NT2/D1 (cell line): ENCODE results near the gene MAPK12.

Experiments
- DNase-seq: peaks from one replicate; pipeline ENCODE4 v3.0.0-alpha.2; 2011; ENCODE audit warnings: low read depth, low spot score
- H3K27me3 ChIP-seq: 2 replicates; pipeline ENCODE4 v1.6.0; 2011; ENCODE audit warnings: mild to moderate bottlenecking; ENCODE audit not compliant: insufficient read length, insufficient read depth
- H3K36me3 ChIP-seq: 2 replicates; pipeline ENCODE4 v1.6.1; 2011; ENCODE audit warnings: mild to moderate bottlenecking, low read length, mixed read lengths; ENCODE audit not compliant: insufficient read depth, insufficient read length
- H3K4me1 ChIP-seq: 2 replicates; pipeline ENCODE4 v1.5.1; 2011; ENCODE audit not compliant: insufficient read depth, insufficient read length
- H3K4me3 ChIP-seq: 2 replicates; pipeline ENCODE4 v1.5.1; 2011; ENCODE audit warnings: low read depth; ENCODE audit not compliant: insufficient read length
- H3K9ac ChIP-seq: 2 replicates; pipeline ENCODE4 v1.6.0; 2011; ENCODE audit warnings: low read depth; ENCODE audit not compliant: insufficient read length
- H3K9me3 ChIP-seq: 2 replicates; pipeline ENCODE4 v1.5.1; 2011; ENCODE audit warnings: mild to moderate bottlenecking, low read length; ENCODE audit not compliant: insufficient read depth
- SUZ12 ChIP-seq: IDR thresholded peaks from 2 replicates; pipeline ENCODE4 v1.6.1; 2011; ENCODE audit not compliant: insufficient read length, insufficient read depth; ENCODE audit errors: extremely low read depth
- YY1 ChIP-seq: IDR thresholded peaks from 2 replicates; pipeline ENCODE4 v1.6.1; 2011; ENCODE audit not compliant: insufficient read length, insufficient read depth
- ZNF274 ChIP-seq: IDR thresholded peaks from 2 replicates; pipeline ENCODE4 v1.6.1; 2011; ENCODE audit warnings: mild to moderate bottlenecking, low read depth, low read length

Gene MAPK12

DNA sequence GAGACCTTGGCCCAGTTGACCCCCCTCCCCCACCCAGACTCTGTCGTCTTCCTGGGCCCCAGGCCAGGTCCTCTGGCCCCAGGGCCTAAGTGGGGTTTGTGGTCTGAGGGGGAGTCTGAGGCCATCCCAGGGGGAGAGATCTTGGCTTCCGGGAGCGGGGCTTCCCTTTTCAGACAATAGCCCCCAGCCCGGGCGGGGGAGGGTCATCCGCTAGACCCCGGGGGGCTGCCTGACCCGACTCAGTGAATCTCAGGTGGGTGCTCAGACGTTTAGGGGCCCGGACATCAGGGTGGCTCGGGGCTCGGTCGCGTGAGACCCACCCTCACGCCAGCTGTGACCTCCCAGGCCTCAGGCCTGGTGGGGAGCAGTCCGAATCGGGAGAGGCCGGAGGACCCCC lies 8.1 kb upstream of the MAPK12 start:
- Histone ChIP-seq H3K4me1 (peaks cover 10% of the 10 kb centered on the region), H3K9me3 (no peaks in the 10 kb centered on the region; the same call in 1 of the 2 replicates), H3K36me3 (peaks cover 4% of the 10 kb centered on the region), H3K27me3 (peaks cover 25% of the 10 kb centered on the region), H3K9ac (peak overlapping the region; percentile 21), H3K4me3 (no peak overlapping the region)
- no peak for DNase-seq
- TF ChIP-seq SUZ12 (no peak), ZNF274 (no peak), YY1 (no peak)

- peaks cover 25% of the 10 kb centered on the region for H3K27me3 ChIP-seq
Measured at GRCh38 chr22:50268655-50269113, 7.2 kb upstream of the MAPK12 start.

GRCh38 chr22:50267591-50268390 lies 6.3 kb upstream of the MAPK12 start:
- TF ChIP-seq ZNF274 (no peak), SUZ12 (no peak), YY1 (no peak)
- DNase-seq, result no peak
- no peaks in the 10 kb centered on the region; the same call in 1 of the 2 replicates for H3K9me3 ChIP-seq
- H3K9ac ChIP-seq, result no peak overlapping the region
- H3K27me3 ChIP-seq, result peaks cover 25% of the 10 kb centered on the region
- H3K36me3 ChIP-seq, result no peaks in the 10 kb centered on the region
- H3K4me1 ChIP-seq, result peaks cover 13% of the 10 kb centered on the region
- no peak overlapping the region for H3K4me3 ChIP-seq

More at GRCh38 chr22:50268655-50269113, 7.2 kb upstream of the MAPK12 start:
- Histone ChIP-seq H3K4me3 (no peak overlapping the region), H3K9ac (no peak overlapping the region), H3K4me1 (peaks cover 10% of the 10 kb centered on the region), H3K36me3 (no peaks in the 10 kb centered on the region), H3K9me3 (no peaks in the 10 kb centered on the region; the same call in 1 of the 2 replicates)
- TF ChIP-seq ZNF274, result no peak
- no peak for TF ChIP-seq SUZ12
- no peak for TF ChIP-seq YY1
- DNase-seq, result no peak

DNA sequence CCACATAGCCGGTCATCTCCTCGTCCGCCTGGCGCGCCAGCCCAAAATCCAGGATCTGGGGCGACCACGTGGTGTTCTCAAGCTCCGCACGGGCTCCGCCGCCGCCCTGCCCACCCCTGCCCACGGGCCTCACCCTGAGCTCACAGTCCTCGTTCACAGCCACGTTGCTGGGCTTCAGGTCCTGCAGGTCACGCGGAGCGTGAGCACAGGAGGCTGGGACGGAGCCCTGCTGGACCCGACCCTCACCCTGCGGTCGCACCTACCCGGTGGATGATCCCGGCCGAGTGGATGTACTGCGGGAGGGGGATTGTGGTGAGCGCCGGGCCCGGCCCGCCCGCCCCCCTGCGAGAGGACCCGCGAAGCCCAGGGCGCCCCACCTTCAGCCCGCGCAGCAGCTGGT lies 5.5 kb upstream of the MAPK12 start:
- Histone ChIP-seq H3K9ac (no peak overlapping the region), H3K27me3 (peaks cover 25% of the 10 kb centered on the region), H3K4me3 (no peak overlapping the region), H3K36me3 (no peaks in the 10 kb centered on the region), H3K9me3 (no peaks in the 10 kb centered on the region; the same call in 1 of the 2 replicates), H3K4me1 (peaks cover 16% of the 10 kb centered on the region)
- no peak for TF ChIP-seq ZNF274
- no peak for TF ChIP-seq YY1
- no peak for TF ChIP-seq SUZ12
- no peak for DNase-seq

DNA sequence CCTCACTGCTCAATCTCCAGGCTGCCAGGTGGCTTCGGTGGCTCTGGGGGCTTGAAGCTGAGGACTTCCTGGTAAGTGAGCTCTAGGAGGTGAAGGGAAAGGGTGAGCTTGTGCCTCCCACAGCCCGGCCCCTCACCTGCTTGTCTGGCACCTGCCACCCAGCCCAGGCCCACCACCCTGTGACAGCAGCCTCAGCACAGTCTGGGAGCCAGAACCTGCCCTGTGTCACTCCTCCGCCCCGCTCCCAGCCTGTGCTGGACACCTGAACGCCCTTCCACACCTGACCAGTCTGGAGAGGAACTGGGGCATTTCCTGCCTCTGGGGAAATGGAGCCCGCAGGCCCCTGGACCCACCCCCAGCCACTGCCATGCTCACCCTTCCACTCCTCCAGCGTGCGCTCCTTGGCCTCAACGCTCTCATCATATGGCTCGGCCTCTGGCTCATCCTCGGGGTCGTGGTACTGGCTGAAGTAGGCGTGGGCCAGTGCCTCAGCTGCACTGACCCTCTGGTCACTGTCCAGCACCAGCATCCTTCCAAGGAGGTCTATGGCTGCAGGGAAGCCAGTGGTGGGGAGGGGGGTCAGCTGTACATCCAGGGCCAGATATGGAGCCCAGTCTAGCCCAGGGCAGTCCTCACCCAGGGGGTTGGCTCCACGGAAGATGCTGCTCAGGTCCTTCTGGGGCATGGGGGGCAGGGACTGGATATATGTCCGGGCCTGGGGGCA lies 3.6 kb upstream of the MAPK12 start:
- no peak for DNase-seq
- Histone ChIP-seq H3K4me1 (peaks cover 17% of the 10 kb centered on the region), H3K4me3 (no peak overlapping the region), H3K9ac (no peak overlapping the region), H3K36me3 (no peaks in the 10 kb centered on the region), H3K27me3 (peaks cover 14% of the 10 kb centered on the region), H3K9me3 (no peaks in the 10 kb centered on the region; the same call in 1 of the 2 replicates)
- TF ChIP-seq YY1 (no peak), ZNF274 (no peak), SUZ12 (no peak)

GRCh38 chr22:50264104-50264745 lies 2.7 kb upstream of the MAPK12 start:
- no peaks in the 10 kb centered on the region for H3K36me3 ChIP-seq
- H3K4me3 ChIP-seq, result no peak overlapping the region
- DNase-seq, result no peak
- no peak overlapping the region for H3K9ac ChIP-seq
- TF ChIP-seq YY1, result no peak
- no peak for TF ChIP-seq ZNF274
- no peak for TF ChIP-seq SUZ12
- H3K27me3 ChIP-seq, result peaks cover 9% of the 10 kb centered on the region
- H3K9me3 ChIP-seq, result no peaks in the 10 kb centered on the region; the same call in 1 of the 2 replicates
- peaks cover 16% of the 10 kb centered on the region for H3K4me1 ChIP-seq
